Measurements from ENCODE around the gene KLHDC7B.

DNA sequence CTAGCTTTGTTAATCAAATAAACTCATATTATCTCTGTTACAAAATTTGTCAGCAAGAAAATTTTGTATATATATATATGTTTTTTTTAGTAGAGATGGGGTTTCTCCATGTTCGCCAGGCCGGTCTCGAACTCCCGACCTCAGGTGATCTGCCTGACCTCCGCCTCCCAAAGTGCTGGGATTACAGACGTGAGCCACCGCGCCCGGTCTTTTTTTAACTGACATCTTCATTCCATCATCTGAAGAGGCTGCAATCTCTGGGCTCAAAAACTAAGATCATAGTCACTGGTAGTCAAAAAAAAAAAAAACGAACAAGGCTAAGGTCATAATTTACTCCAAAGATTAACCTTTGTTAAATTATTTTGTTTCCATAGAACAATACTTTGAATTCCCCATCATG lies 5.3 kb upstream of the KLHDC7B start:
- TF ChIP-seq, protein P1, sequence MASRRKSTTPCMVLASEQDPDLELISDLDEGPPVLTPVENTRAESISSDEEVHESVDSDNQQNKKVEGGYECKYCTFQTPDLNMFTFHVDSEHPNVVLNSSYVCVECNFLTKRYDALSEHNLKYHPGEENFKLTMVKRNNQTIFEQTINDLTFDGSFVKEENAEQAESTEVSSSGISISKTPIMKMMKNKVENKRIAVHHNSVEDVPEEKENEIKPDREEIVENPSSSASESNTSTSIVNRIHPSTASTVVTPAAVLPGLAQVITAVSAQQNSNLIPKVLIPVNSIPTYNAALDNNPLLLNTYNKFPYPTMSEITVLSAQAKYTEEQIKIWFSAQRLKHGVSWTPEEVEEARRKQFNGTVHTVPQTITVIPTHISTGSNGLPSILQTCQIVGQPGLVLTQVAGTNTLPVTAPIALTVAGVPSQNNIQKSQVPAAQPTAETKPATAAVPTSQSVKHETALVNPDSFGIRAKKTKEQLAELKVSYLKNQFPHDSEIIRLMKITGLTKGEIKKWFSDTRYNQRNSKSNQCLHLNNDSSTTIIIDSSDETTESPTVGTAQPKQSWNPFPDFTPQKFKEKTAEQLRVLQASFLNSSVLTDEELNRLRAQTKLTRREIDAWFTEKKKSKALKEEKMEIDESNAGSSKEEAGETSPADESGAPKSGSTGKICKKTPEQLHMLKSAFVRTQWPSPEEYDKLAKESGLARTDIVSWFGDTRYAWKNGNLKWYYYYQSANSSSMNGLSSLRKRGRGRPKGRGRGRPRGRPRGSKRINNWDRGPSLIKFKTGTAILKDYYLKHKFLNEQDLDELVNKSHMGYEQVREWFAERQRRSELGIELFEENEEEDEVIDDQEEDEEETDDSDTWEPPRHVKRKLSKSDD (CRISPR knock-in tag; IDR thresholded peaks at IDR 0.05; ENCODE audit: low read depth): no peak
- TF ChIP-seq GTF2F1 (IDR thresholded peaks at IDR 0.05; ENCODE audit: low read length): no peak
